GM21390 (cell line): ENCODE data around the gene RAB8B.

ENCODE experiments used
- ATAC-seq: cut with Tn5 transposase; IDR thresholded peaks from one replicate; pipeline ENCODE4 v1.9.1; 2021; ENCODE audit not compliant: unreplicated experiment

RAB8B gene

GRCh38 chr15:63305260-63305659 is 115.9 kb downstream of the RAB8B start:
- no peak for ATAC-seq

GRCh38 chr15:63306492-63307073 is 117.2 kb downstream of the RAB8B start:
- ATAC-seq = no peak

GRCh38 chr15:63308491-63308890 is 119.1 kb downstream of the RAB8B start:
- no peak for ATAC-seq

- no peak for ATAC-seq
Observed at GRCh38 chr15:63308947-63309346, 119.5 kb downstream of the RAB8B start.

GRCh38 chr15:63310646-63311045 is 121.2 kb downstream of the RAB8B start:
- no peak for ATAC-seq

GRCh38 chr15:63312286-63312685 is 122.9 kb downstream of the RAB8B start:
- no peak for ATAC-seq

- ATAC-seq = no peak
Observed at GRCh38 chr15:63313825-63314224, 124.4 kb downstream of the RAB8B start.

- no peak for ATAC-seq
Observed at GRCh38 chr15:63314409-63314808, 125.0 kb downstream of the RAB8B start.
